HCT116 (cell line): ENCODE results near the gene GANC. TPM values are rescaled to one million over a fixed set of nuclear protein-coding genes. Genes with fewer than 3 reads are reported as not detected.

Experiments used
- ATAC-seq: fragments of 200-7000 bp; cut with Tn5 transposase; 2 replicates; pipeline ENCODE4 v1.9.1; 2020; ENCODE audit warnings: mild to moderate bottlenecking, moderate library complexity
- BruUV-seq: library from RNA; stranded (reverse); fragments of 400-500 nt; replicated peaks from 2 replicates; lab custom pipeline; 2021; lab: Mats Ljungman, UMichigan
- CTCF ChIA-PET: fragments of 300-600 bp; sonication (Branson Sonifier 250); formaldehyde crosslinking; loops from one replicate; lab custom pipeline; 2021; ENCODE audit warnings: antibody characterized with exemption; lab: Charles Lee
- POLR2A ChIA-PET: fragments of 300-600, 350-600 bp; sonication (Branson Sonifier 250); formaldehyde crosslinking; loops from one replicate; lab custom pipeline; 2021; ENCODE audit warnings: antibody characterized with exemption; lab: Charles Lee
- RAD21 ChIA-PET, 2 experiments: fragments of 300-600 bp; sonication (Branson Sonifier 250); formaldehyde crosslinking; loops; one replicate each; lab custom pipeline; 2023; ENCODE audit warnings: low total read pairs in 2 of 2; ENCODE audit not compliant: uncharacterized antibody in 2 of 2, unreplicated experiment in 2 of 2, low non-redundant PET in 1 of 2; lab: Charles Lee
- DNase-seq: peaks from one replicate; pipeline ENCODE4 v3.0.0-alpha.2; 2010; ENCODE audit warnings: low read depth, low spot score
- H2AFZ ChIP-seq: fragments of 200-600 bp; shearing (Covaris generic), sonication (generic); 2 replicates; pipeline ENCODE4 v1.6.1; 2017; ENCODE audit warnings: low read depth, mixed run types, mixed read lengths, antibody characterized with exemption, low read length; ENCODE audit not compliant: poor library complexity, severe bottlenecking
- H3K27ac ChIP-seq: 2 replicates; pipeline ENCODE4 v1.5.1; 2012; ENCODE audit warnings: low read depth, low read length
- H3K27me3 ChIP-seq: fragments of 200-600 bp; sonication (generic); 2 replicates; pipeline ENCODE4 v1.6.1; 2016; ENCODE audit warnings: mixed run types, low read length, mixed read lengths; ENCODE audit not compliant: insufficient read depth
- H3K36me3 ChIP-seq, 2 experiments: fragments of 200-500 bp in 1 of 2; fragments of 200-600 bp in 1 of 2; sonication (Bioruptor generic) in 1 of 2; sonication (generic) in 1 of 2; 2 replicates each; pipeline versions ENCODE4 v1.5.1 to v1.6.1; 2014 to 2016; ENCODE audit warnings: low read length in 2 of 2, inconsistent platforms in 1 of 2, mixed read lengths in 1 of 2, mixed run types in 1 of 2; ENCODE audit not compliant: insufficient read depth in 2 of 2, control insufficient read depth in 1 of 2
- H3K4me1 ChIP-seq, 2 experiments: fragments of 200-600 bp in 1 of 2; sonication (generic) in 1 of 2; 2 replicates each; pipeline versions ENCODE4 v1.5.1 to v1.6.1; 2012 to 2017; ENCODE audit warnings: low read length in 2 of 2, inconsistent platforms in 1 of 2, mild to moderate bottlenecking in 1 of 2, mixed read lengths in 1 of 2, mixed run types in 1 of 2, moderate library complexity in 1 of 2; ENCODE audit not compliant: insufficient read depth in 2 of 2, control insufficient read depth in 1 of 2
- H3K4me2 ChIP-seq: fragments of 200-600 bp; sonication (generic); 2 replicates; pipeline ENCODE4 v1.6.1; 2017; ENCODE audit warnings: mixed run types, low read length, mixed read lengths
- H3K4me3 ChIP-seq, 2 experiments: fragments of 200-600 bp in 1 of 2; sonication (generic) in 1 of 2; replicated peaks in 1 of 2; 2 replicates each; pipeline ENCODE4 v1.5.1; 2011 to 2016; ENCODE audit warnings: low read length in 2 of 2, control low read depth in 1 of 2, low read depth in 1 of 2, mild to moderate bottlenecking in 1 of 2, mixed read lengths in 1 of 2, mixed run types in 1 of 2
- H3K79me2 ChIP-seq: fragments of 200-600 bp; sonication (generic); 2 replicates; pipeline ENCODE4 v1.6.1; 2017; ENCODE audit warnings: mild to moderate bottlenecking, mixed run types, low read length, moderate library complexity, mixed read lengths; ENCODE audit not compliant: insufficient read depth
- H3K9ac ChIP-seq: fragments of 200-600 bp; sonication (generic); 2 replicates; pipeline ENCODE4 v1.6.1; 2016; ENCODE audit warnings: low read length, mixed read lengths
- H3K9me2 ChIP-seq: fragments of 200-600 bp; sonication (generic), shearing (Covaris generic); 2 replicates; pipeline ENCODE4 v1.6.1; 2017; ENCODE audit warnings: mixed run types, mild to moderate bottlenecking, moderate library complexity; ENCODE audit not compliant: insufficient read depth
- H3K9me3 ChIP-seq, 2 experiments: fragments of 200-500 bp in 1 of 2; fragments of 200-600 bp in 1 of 2; sonication (Bioruptor generic) in 1 of 2; sonication (generic) in 1 of 2; 2 replicates each; pipeline ENCODE4 v1.6.1; 2014 to 2017; ENCODE audit warnings: low read length in 2 of 2, mixed read lengths in 2 of 2, inconsistent platforms in 1 of 2, low read depth in 1 of 2, mild to moderate bottlenecking in 1 of 2, mixed run types in 1 of 2, moderate library complexity in 1 of 2; ENCODE audit not compliant: control insufficient read depth in 1 of 2, insufficient read depth in 1 of 2
- H4K20me1 ChIP-seq: fragments of 200-600 bp; sonication (generic), shearing (Covaris generic); 2 replicates; pipeline ENCODE4 v1.6.1; 2017; ENCODE audit warnings: mixed run types, mild to moderate bottlenecking, moderate library complexity; ENCODE audit not compliant: insufficient read depth
- CEBPB ChIP-seq: IDR thresholded peaks from 2 replicates; pipeline ENCODE4 v1.6.1; 2012; ENCODE audit warnings: low read depth
- EGR1 ChIP-seq: IDR thresholded peaks from 2 replicates; pipeline ENCODE4 v1.6.1; 2012; ENCODE audit warnings: low read depth
- ELF1 ChIP-seq: IDR thresholded peaks from 2 replicates; pipeline ENCODE4 v1.6.1; 2012; ENCODE audit warnings: low read depth, borderline replicate concordance
- EZH2 ChIP-seq: fragments of 200-600 bp; sonication (generic); IDR thresholded peaks from 2 replicates; pipeline ENCODE4 v1.6.1; 2017; ENCODE audit warnings: antibody characterized with exemption, mixed run types
- EZH2phosphoT487 ChIP-seq: fragments of 200-600 bp; IDR thresholded peaks from 2 replicates; pipeline ENCODE4 v1.6.1; 2018; ENCODE audit warnings: antibody characterized with exemption, borderline replicate concordance
- FOSL1 ChIP-seq: IDR thresholded peaks from 2 replicates; pipeline ENCODE4 v1.6.1; 2012; ENCODE audit warnings: low read depth
- POLR2A ChIP-seq: IDR thresholded peaks from 2 replicates; pipeline ENCODE4 v1.7.0; 2011; ENCODE audit warnings: borderline replicate concordance; ENCODE audit not compliant: insufficient read depth, insufficient read length; ENCODE audit errors: extremely low read depth
- POLR2AphosphoS5 ChIP-seq: IDR thresholded peaks from 2 replicates; pipeline ENCODE4 v1.6.1; 2011; ENCODE audit warnings: mild to moderate bottlenecking, low read depth, low read length, moderate library complexity
- RAD21 ChIP-seq: IDR thresholded peaks from 2 replicates; pipeline ENCODE4 v1.6.1; 2012; ENCODE audit warnings: low read depth, mild to moderate bottlenecking
- SIN3A ChIP-seq: IDR thresholded peaks from 2 replicates; pipeline ENCODE4 v1.6.1; 2012; ENCODE audit warnings: low read depth
- SP1 ChIP-seq: IDR thresholded peaks from 2 replicates; pipeline ENCODE4 v1.6.1; 2012; ENCODE audit warnings: low read depth
- SRF ChIP-seq: IDR thresholded peaks from 2 replicates; pipeline ENCODE4 v1.6.1; 2012; ENCODE audit warnings: low read depth
- TCF7L2 ChIP-seq: IDR thresholded peaks from 2 replicates; pipeline ENCODE4 v1.7.0; 2011; ENCODE audit warnings: borderline replicate concordance, inconsistent platforms; ENCODE audit not compliant: insufficient read depth, insufficient read length; ENCODE audit errors: extremely low read depth
- YY1 ChIP-seq: IDR thresholded peaks from 2 replicates; pipeline ENCODE4 v1.6.1; 2011; ENCODE audit warnings: low read length, low read depth, moderate library complexity, mild to moderate bottlenecking; ENCODE audit not compliant: insufficient replicate concordance; ENCODE audit errors: extremely low read depth
- ZFX ChIP-seq: fragments of 450-650 bp; IDR thresholded peaks from 2 replicates; pipeline ENCODE4 v1.6.1; 2017
- ZNF274 ChIP-seq: fragments of 200-500 bp; sonication (Bioruptor generic); IDR thresholded peaks from 2 replicates; pipeline ENCODE4 v1.6.1; 2014; ENCODE audit warnings: mild to moderate bottlenecking, low read depth, low read length, inconsistent platforms
- intact Hi-C: fragments of 100-400 bp; cut with micrococcal nuclease; formaldehyde crosslinking; loops from 2 replicates; pipeline ENCODE4 v1.10.0; 2022
- total RNA-seq: library from RNA; stranded (reverse); gene quantifications from one replicate; pipeline ENCODE4 v1.2.1, GENCODE V29; 2021; ENCODE audit not compliant: unreplicated experiment
- TF ChIP-seq, protein P1 (sequence below): IDR thresholded peaks from 2 replicates; pipeline ENCODE4 v1.6.1; 2012
- TF ChIP-seq, protein P2 (sequence below): IDR thresholded peaks from 2 replicates; pipeline ENCODE4 v1.6.1; 2012; ENCODE audit warnings: low read depth
- TF ChIP-seq, protein P3 (sequence below), 3 experiments: fragments of 200-600 bp in 1 of 3; sonication (generic) in 1 of 3; IDR thresholded peaks in 2 of 3; conservative IDR thresholded peaks in 1 of 3; 2 replicates each; pipeline ENCODE4 v1.5.1; 2012 to 2017; ENCODE audit warnings: low read depth in 2 of 3, low read length in 2 of 3, antibody characterized with exemption in 1 of 3, borderline replicate concordance in 1 of 3, control low read depth in 1 of 3, mild to moderate bottlenecking in 1 of 3, mixed read lengths in 1 of 3, mixed run types in 1 of 3, moderate library complexity in 1 of 3; ENCODE audit not compliant: insufficient read depth in 1 of 3
- TF ChIP-seq, protein P4 (sequence below): IDR thresholded peaks from 2 replicates; pipeline ENCODE4 v1.6.1; 2011; ENCODE audit warnings: mild to moderate bottlenecking, low read length, moderate library complexity; ENCODE audit not compliant: insufficient replicate concordance; ENCODE audit errors: extremely low read depth

The GANC gene
- total RNA-seq, 1 experiment from 2014 or later = 13.1 TPM

DNA sequence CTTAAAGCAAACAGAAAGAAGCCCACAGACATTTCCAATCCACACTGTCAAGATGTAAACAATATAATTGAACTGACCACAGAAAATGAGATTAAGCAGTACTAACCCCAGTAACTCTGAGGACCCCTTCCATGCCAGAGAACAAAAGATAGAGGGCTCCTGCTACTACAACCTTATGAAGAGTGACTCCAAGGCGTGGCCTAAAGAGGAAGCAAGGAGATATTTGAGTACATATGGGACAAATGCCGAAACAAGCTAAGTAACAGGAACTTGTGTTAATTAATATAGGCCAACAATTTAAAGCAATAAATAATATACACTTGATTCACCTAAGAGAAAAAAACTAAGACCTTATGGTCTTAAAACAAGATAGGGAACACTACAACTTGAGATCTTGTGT, 39.9 kb upstream of the GANC start:
- intact Hi-C loops = no loop called here
- H3K27me3 ChIP-seq = no peaks in the 10 kb centered on the region
- POLR2A ChIA-PET = no interaction called here

More for the DNA sequence above, 39.9 kb upstream of the GANC start:
- TF ChIP-seq ELF1 = no peak
- TF ChIP-seq, protein P1, sequence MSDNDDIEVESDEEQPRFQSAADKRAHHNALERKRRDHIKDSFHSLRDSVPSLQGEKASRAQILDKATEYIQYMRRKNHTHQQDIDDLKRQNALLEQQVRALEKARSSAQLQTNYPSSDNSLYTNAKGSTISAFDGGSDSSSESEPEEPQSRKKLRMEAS = no peak
- no peak for TF ChIP-seq POLR2AphosphoS5
- TF ChIP-seq SRF = no peak
- no peak for TF ChIP-seq SP1
- TF ChIP-seq, protein P2, sequence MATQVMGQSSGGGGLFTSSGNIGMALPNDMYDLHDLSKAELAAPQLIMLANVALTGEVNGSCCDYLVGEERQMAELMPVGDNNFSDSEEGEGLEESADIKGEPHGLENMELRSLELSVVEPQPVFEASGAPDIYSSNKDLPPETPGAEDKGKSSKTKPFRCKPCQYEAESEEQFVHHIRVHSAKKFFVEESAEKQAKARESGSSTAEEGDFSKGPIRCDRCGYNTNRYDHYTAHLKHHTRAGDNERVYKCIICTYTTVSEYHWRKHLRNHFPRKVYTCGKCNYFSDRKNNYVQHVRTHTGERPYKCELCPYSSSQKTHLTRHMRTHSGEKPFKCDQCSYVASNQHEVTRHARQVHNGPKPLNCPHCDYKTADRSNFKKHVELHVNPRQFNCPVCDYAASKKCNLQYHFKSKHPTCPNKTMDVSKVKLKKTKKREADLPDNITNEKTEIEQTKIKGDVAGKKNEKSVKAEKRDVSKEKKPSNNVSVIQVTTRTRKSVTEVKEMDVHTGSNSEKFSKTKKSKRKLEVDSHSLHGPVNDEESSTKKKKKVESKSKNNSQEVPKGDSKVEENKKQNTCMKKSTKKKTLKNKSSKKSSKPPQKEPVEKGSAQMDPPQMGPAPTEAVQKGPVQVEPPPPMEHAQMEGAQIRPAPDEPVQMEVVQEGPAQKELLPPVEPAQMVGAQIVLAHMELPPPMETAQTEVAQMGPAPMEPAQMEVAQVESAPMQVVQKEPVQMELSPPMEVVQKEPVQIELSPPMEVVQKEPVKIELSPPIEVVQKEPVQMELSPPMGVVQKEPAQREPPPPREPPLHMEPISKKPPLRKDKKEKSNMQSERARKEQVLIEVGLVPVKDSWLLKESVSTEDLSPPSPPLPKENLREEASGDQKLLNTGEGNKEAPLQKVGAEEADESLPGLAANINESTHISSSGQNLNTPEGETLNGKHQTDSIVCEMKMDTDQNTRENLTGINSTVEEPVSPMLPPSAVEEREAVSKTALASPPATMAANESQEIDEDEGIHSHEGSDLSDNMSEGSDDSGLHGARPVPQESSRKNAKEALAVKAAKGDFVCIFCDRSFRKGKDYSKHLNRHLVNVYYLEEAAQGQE = no peak
- TF ChIP-seq ZNF274 = no peak
- no peak for TF ChIP-seq EZH2
- TF ChIP-seq EZH2phosphoT487 = no peak
- TF ChIP-seq POLR2A = no peak
- TF ChIP-seq YY1 = no peak
- no peak for TF ChIP-seq FOSL1
- no peak for TF ChIP-seq TCF7L2
- no peak for TF ChIP-seq ZFX
- TF ChIP-seq EGR1 = no peak
- no peak for TF ChIP-seq SIN3A
- TF ChIP-seq, protein P3, sequence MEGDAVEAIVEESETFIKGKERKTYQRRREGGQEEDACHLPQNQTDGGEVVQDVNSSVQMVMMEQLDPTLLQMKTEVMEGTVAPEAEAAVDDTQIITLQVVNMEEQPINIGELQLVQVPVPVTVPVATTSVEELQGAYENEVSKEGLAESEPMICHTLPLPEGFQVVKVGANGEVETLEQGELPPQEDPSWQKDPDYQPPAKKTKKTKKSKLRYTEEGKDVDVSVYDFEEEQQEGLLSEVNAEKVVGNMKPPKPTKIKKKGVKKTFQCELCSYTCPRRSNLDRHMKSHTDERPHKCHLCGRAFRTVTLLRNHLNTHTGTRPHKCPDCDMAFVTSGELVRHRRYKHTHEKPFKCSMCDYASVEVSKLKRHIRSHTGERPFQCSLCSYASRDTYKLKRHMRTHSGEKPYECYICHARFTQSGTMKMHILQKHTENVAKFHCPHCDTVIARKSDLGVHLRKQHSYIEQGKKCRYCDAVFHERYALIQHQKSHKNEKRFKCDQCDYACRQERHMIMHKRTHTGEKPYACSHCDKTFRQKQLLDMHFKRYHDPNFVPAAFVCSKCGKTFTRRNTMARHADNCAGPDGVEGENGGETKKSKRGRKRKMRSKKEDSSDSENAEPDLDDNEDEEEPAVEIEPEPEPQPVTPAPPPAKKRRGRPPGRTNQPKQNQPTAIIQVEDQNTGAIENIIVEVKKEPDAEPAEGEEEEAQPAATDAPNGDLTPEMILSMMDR (IDR thresholded peaks at IDR 0.05 in 2 of 3, conservative IDR thresholded peaks at IDR 0.05 in 1 of 3; ENCODE audit: borderline replicate concordance in 1 of 3, insufficient read depth in 1 of 3, low read depth in 2 of 3, low read length in 2 of 3) = no peak
- TF ChIP-seq RAD21 = no peak
- TF ChIP-seq, protein P4, sequence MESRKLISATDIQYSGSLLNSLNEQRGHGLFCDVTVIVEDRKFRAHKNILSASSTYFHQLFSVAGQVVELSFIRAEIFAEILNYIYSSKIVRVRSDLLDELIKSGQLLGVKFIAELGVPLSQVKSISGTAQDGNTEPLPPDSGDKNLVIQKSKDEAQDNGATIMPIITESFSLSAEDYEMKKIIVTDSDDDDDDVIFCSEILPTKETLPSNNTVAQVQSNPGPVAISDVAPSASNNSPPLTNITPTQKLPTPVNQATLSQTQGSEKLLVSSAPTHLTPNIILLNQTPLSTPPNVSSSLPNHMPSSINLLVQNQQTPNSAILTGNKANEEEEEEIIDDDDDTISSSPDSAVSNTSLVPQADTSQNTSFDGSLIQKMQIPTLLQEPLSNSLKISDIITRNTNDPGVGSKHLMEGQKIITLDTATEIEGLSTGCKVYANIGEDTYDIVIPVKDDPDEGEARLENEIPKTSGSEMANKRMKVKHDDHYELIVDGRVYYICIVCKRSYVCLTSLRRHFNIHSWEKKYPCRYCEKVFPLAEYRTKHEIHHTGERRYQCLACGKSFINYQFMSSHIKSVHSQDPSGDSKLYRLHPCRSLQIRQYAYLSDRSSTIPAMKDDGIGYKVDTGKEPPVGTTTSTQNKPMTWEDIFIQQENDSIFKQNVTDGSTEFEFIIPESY = no peak
- no peak for TF ChIP-seq CEBPB
- DNase-seq = no peak
- RAD21 ChIA-PET = no interaction called here
- no TSS peak for BruUV-seq
- H4K20me1 ChIP-seq = no peaks in the 10 kb centered on the region
- no peak overlapping the region for H3K27ac ChIP-seq
- H3K36me3 ChIP-seq = peaks cover 12 to 14% of the 10 kb centered on the region in 2 experiments; a peak in 3 of 4 replicates
- no peaks in the 10 kb centered on the region for H3K9me2 ChIP-seq
- no peaks in the 10 kb centered on the region for H3K4me1 ChIP-seq
- no peaks in the 10 kb centered on the region for H3K79me2 ChIP-seq
- H3K4me2 ChIP-seq = no peak overlapping the region
- CTCF ChIA-PET = no interaction called here
- no peak overlapping the region for H2AFZ ChIP-seq
- no peaks in the 10 kb centered on the region for H3K9me3 ChIP-seq
- H3K4me3 ChIP-seq = no peak overlapping the region
- H3K9ac ChIP-seq = no peak overlapping the region
- ATAC-seq = no peak
